ENCODE measurements around the gene FBXO5.
A peak's percentile ranks its signal among the peaks of the same experiment; 100 is the strongest.
"Not testable (repeated sequence)": the region's sequence is repeated elsewhere in the genome, so short reads cannot be mapped to it uniquely, and the experiment has no call there.

Gene FBXO5

DNA sequence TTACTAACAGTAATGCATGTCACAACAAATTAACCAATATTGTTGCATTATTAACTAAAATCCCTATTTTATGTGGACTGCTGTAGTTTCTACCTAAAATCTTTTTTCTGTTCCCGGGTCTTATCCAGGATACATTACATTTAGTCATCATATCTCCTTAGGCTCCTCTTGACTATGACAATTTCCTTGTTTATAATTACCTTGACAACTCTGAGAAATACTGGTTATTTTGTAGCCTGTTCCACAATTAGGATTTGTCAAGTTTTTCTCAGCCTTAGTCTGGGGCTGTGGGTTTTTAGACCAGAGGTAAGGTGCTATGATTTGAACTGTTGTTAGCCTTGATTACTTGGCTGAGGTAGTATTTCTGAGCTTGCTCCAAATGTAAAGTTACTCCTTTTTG, 3.7 kb downstream of the FBXO5 start:
- no peaks in the 10 kb centered on the region for H3K27me3 Mint-ChIP-seq
- peaks cover 4% of the 10 kb centered on the region for H3K9me3 Mint-ChIP-seq (ENCODE audit: low read depth)
- no peak overlapping the region for H3K27ac Mint-ChIP-seq
- no peak overlapping the region for H3K4me3 Mint-ChIP-seq
- peaks cover 49% of the 10 kb centered on the region for H3K4me1 Mint-ChIP-seq (ENCODE audit: low read depth)
- peaks cover 9% of the 10 kb centered on the region for H3K36me3 Mint-ChIP-seq

DNA sequence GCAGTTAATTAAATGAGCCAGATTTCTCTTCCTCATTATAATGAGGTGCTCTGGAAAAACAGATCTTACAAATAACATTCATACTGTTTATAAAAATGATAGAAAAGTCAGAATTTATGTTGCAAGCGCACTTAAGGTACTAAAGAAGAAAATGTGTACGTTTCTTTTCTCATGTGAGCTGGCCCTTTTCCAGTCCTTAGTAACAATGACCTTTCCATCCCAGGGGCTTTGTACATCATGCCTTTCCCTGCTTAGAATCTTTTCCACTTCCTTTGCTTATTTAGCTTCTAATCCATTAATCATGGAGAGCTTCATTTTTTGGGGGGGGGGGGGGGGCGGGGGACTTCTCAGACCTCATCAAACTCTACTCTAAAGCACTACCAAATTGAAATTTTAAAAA, 4.8 kb downstream of the FBXO5 start:
- H3K36me3 Mint-ChIP-seq, result peaks cover 16% of the 10 kb centered on the region
- H3K27me3 Mint-ChIP-seq, result no peaks in the 10 kb centered on the region
- H3K27ac Mint-ChIP-seq, result no peak overlapping the region
- H3K9me3 Mint-ChIP-seq (ENCODE audit: low read depth), result peaks cover 4% of the 10 kb centered on the region
- H3K4me1 Mint-ChIP-seq (ENCODE audit: low read depth), result peaks cover 49% of the 10 kb centered on the region
- no peak overlapping the region for H3K4me3 Mint-ChIP-seq

DNA sequence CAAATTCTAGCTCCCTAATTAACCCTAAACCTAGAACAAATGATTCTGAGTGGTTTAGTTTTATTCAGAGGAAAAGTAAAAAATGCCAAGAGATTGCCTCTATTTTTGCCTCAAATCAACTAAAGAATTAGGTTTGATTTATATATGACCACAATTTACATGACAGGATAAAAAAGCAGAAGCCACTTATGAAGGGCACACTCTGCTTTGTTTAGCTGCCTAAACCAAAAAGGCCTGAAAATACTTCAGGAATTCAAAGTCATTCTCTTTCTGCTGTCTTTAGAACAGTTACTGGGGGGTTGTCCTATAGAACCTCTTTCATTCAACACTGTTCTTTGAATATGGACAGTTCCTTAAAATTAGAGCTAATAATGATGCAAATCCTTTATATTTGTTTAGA, 5.3 kb downstream of the FBXO5 start:
- H3K9me3 Mint-ChIP-seq (ENCODE audit: low read depth), result peaks cover 4% of the 10 kb centered on the region
- no peak overlapping the region for H3K27ac Mint-ChIP-seq
- H3K4me1 Mint-ChIP-seq (ENCODE audit: low read depth), result peaks cover 51% of the 10 kb centered on the region
- peaks cover 16% of the 10 kb centered on the region for H3K36me3 Mint-ChIP-seq
- H3K27me3 Mint-ChIP-seq, result no peaks in the 10 kb centered on the region
- no peak overlapping the region for H3K4me3 Mint-ChIP-seq

DNA sequence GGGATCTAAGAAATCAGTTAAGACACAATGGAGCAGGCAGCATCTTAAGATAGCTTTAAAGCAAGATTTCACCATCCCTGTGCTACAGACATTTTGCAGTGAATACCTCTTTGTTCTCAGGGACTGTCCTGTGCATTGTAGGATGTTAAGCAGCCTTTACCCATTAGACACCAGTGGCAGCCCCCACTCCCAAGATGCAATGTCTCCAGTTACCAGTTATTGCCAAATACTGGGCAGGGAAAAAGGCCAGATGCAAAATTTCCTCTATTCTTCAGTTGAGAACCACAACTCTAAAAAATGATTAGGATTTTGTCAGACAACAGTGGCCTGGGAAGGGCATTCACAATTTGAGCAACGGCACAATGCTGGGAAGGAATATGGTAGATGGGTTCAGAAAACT, 6.1 kb downstream of the FBXO5 start:
- no peaks in the 10 kb centered on the region for H3K27me3 Mint-ChIP-seq
- H3K36me3 Mint-ChIP-seq, result peaks cover 16% of the 10 kb centered on the region
- peaks cover 4% of the 10 kb centered on the region for H3K9me3 Mint-ChIP-seq (ENCODE audit: low read depth)
- no peak overlapping the region for H3K27ac Mint-ChIP-seq
- H3K4me3 Mint-ChIP-seq, result no peak overlapping the region
- peaks cover 48% of the 10 kb centered on the region for H3K4me1 Mint-ChIP-seq (ENCODE audit: low read depth)

DNA sequence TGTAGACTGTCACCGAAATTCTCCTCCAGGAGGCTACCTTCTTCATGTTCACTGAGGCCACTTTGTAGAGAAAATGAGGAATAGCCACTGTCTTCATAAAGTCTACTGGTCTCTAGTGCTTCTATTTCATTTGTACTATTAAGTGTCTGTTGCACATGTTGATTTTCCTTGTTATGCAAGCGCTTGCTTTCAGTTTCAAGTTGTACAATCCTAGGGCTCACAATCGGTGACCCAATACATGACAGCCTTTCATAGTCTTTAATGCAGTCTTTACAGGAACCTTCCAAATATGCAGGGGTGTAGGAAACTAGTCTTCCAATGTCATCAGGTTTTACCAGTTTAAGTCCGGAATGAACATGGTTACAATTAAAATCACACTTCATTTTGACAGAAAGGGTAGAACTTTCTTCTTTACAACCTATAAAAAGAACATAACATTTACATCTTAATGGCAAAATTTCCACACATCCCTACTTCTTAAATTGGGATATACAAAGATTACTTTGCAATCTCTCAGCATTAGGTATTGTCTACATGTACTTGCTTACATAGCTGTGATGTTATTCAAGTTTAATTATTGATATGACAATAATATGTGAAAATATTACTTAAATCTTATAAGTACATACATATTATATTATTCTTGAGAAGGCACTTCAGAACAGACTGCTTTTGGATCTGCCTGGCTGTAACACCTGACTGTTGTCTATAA, 7.5 kb downstream of the FBXO5 start:
- peaks cover 36% of the 10 kb centered on the region for H3K4me1 Mint-ChIP-seq (ENCODE audit: low read depth)
- peak overlapping the region; percentile 28 for H3K4me3 Mint-ChIP-seq
- H3K36me3 Mint-ChIP-seq, result peaks cover 22% of the 10 kb centered on the region
- no peak overlapping the region for H3K27ac Mint-ChIP-seq
- no peaks in the 10 kb centered on the region for H3K27me3 Mint-ChIP-seq
- peaks cover 4% of the 10 kb centered on the region for H3K9me3 Mint-ChIP-seq (ENCODE audit: low read depth)

DNA sequence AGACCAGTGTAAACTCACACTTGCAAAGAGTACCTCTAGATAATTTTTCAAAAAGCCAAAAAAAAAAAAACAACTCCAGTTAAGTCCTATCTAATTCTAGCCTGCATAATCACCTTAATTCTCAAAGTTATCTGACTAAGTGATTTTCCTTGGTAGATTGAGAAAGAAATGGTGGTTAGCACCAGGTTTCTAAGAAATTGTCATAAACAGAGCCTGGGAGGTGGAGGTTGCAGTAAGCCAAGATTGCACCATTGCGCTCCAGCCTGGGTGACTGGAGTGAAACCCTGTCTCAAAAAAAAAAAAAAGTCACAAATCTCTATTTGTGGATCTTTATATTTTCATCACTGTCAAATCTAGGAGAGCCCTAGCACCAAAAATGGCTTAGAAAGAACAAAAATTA, 8.9 kb downstream of the FBXO5 start:
- H3K4me3 Mint-ChIP-seq, result no peak overlapping the region
- no peak overlapping the region for H3K27ac Mint-ChIP-seq
- peaks cover 4% of the 10 kb centered on the region for H3K9me3 Mint-ChIP-seq (ENCODE audit: low read depth)
- peaks cover 35% of the 10 kb centered on the region for H3K36me3 Mint-ChIP-seq
- H3K27me3 Mint-ChIP-seq, result no peaks in the 10 kb centered on the region
- peaks cover 29% of the 10 kb centered on the region for H3K4me1 Mint-ChIP-seq (ENCODE audit: low read depth)

DNA sequence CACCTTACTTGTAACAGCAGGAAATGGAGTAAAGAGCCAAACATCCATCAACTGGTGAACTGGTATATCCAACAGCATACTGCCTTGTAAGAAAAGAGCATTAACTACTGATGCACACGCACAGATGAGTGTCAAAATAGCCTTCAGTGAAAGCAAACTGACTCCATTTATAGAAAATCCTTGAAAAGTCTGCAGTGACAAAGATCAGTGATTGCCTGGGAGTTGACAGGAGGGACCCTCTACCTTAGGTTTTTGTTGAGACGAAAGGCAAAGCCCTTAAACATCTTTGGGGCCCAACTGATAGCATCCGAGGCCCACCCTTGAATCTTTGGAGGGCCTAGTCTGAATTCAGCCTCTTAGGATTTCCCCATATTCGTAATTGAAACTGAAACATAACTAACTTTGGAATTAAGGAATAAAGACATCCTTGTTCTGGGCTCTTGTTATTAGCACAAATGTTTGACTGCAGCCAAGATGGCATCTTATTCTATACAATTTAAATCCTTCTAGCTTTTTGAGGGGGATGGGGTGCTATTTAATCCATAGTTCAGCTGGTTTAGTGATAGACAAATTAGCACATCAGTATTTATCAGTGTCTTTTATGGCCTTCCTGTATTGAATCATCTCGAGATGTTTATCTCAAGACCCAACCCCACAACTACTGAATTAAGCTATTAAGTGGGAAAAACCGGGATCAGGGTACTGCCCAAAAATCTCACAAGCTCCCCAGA, 13.0 kb downstream of the FBXO5 start:
- Mint-ChIP-seq H3K9me3 (ENCODE audit: low read depth) (peaks cover 14% of the 10 kb centered on the region), H3K27ac (no peak overlapping the region), H3K27me3 (no peaks in the 10 kb centered on the region), H3K36me3 (peaks cover 30% of the 10 kb centered on the region), H3K4me1 (ENCODE audit: low read depth) (peaks cover 8% of the 10 kb centered on the region), H3K4me3 (no peak overlapping the region)

DNA sequence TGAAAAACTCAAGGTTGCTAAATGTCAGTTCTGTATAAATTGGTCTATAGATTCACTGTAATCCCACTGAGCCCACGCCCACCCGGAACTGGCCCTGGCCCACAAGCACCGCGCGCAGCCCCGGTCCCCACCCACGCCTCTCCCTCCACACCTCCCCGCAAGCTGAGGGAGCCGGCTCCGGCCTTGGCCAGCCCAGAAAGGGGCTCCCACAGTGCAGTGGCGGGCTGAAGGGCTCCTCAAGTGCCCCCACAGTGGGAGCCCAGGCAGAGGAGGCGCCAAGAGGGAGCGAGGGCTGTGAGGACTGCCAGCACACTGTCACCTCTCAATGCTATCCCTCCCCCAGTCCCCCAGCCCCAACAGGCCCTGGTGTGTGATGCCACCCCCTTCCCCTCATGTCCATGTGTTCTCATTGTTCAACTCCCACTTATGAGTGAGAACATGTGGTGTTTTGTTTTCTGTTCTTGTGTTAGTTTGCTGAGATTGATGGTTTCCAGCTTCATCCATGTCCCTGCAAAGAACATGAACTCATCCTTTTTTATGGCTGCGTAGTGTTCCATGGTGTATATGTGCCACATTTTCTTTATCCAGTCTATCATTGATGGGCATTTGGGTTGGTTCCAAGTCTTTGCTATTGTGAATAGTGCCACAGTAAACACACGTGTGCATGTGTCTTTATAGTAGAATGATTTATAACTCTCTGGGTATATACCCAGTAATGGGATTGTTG, 16.5 kb downstream of the FBXO5 start:
- Mint-ChIP-seq H3K9me3 (ENCODE audit: low read depth) (peaks cover 17% of the 10 kb centered on the region), H3K36me3 (peaks cover 21% of the 10 kb centered on the region)
- not testable (repeated sequence) for H3K27ac Mint-ChIP-seq; H3K4me1 Mint-ChIP-seq (ENCODE audit: low read depth); H3K4me3 Mint-ChIP-seq; H3K27me3 Mint-ChIP-seq

DNA sequence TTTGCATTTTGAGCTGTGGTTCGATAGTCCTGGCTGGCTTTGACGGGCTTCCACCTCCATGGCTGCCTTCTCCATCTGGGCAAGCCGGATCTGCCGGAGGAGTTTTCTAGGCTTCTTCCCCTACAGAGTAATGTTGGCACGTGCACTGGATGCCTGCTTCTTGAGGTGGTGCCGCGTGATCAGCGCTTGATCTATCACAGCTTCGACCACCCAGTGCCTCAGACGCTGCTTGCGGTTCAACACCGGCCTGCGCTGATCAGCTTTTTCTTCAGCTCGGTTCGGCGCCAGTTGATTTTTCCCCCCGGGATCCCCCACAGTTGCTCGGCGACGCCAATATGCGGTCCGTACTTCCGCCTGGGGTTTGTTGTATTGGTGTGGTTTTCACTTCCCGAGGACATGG, 23.5 kb downstream of the FBXO5 start:
- Mint-ChIP-seq H3K27ac (no peak overlapping the region), H3K4me1 (ENCODE audit: low read depth) (no peaks in the 10 kb centered on the region), H3K4me3 (no peak overlapping the region), H3K9me3 (ENCODE audit: low read depth) (peaks cover 4% of the 10 kb centered on the region), H3K27me3 (peaks cover 5% of the 10 kb centered on the region), H3K36me3 (no peaks in the 10 kb centered on the region)

DNA sequence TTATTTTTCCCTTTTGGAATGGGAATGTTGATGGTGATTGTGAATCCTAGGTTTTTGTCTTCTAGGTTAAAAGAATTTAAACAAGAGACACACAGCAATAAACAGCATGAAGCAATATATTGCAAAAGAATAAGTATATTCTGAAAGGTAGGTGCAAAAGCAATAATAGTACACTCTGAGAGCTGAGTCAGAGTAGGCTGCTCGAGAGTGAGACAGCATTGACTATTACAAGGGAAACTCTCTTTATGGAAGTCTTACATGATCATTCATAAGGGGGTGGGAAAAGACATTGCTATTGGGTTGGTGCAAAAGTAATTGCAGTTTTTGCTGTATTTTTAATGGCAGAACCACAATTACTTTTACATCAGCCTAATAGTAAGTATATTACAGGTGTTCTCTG, 25.0 kb downstream of the FBXO5 start:
- H3K4me1 Mint-ChIP-seq (ENCODE audit: low read depth), result no peaks in the 10 kb centered on the region
- no peak overlapping the region for H3K27ac Mint-ChIP-seq
- peaks cover 8% of the 10 kb centered on the region for H3K27me3 Mint-ChIP-seq
- no peak overlapping the region for H3K4me3 Mint-ChIP-seq
- no peaks in the 10 kb centered on the region for H3K9me3 Mint-ChIP-seq (ENCODE audit: low read depth)
- H3K36me3 Mint-ChIP-seq, result no peaks in the 10 kb centered on the region

DNA sequence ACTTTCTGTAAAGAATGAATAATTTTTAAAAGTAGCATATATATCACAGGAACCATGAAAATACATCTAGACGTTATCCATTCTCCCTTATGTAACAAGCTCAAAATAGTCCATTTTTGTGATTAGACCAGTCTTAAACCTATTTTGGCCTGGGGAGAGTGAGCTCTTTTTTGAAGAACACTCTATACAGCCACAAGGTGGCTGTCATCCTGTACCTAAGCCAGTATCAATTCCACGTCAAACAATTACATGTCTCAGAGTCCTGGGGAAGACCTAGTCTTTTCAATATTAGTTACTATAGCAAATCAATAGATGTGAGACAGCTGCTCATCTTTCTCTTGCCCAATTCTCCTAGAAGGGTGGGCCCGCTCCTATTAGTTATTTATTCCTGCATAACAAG, 28.4 kb downstream of the FBXO5 start:
- Mint-ChIP-seq H3K4me1 (ENCODE audit: low read depth) (no peaks in the 10 kb centered on the region), H3K9me3 (ENCODE audit: low read depth) (no peaks in the 10 kb centered on the region), H3K36me3 (no peaks in the 10 kb centered on the region), H3K27ac (no peak overlapping the region), H3K4me3 (no peak overlapping the region), H3K27me3 (peaks cover 12% of the 10 kb centered on the region)

DNA sequence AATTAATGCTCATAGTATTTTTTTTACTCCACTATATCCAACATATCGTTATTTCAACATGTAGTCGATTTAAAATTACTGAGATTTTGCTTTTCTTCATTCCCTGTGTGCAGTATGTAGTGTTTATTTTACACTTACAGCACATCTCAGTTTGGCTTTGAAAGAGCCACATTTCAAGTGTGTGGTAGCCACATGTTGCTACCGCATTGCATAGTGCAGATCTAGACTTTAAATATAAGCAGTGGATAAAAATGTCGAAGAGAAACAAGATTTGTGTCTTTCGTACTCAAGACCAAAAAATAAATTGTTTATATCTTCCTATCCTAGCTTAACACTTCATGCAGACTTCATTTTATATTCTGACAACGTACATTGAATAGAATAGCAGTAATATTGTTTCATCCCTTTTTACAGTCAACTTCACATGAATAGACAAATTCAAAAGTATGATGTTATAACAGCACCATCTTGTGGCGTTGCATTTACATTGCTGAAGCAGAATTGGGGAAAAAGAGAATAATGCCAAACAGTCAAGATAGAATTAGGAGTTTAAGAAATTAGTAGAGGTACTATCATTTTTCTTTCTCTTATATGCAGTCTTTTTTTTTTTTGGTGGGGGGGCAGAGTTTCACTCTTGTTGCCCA, 29.9 kb downstream of the FBXO5 start:
- peaks cover 15% of the 10 kb centered on the region for H3K27me3 Mint-ChIP-seq
- no peaks in the 10 kb centered on the region for H3K36me3 Mint-ChIP-seq

DNA sequence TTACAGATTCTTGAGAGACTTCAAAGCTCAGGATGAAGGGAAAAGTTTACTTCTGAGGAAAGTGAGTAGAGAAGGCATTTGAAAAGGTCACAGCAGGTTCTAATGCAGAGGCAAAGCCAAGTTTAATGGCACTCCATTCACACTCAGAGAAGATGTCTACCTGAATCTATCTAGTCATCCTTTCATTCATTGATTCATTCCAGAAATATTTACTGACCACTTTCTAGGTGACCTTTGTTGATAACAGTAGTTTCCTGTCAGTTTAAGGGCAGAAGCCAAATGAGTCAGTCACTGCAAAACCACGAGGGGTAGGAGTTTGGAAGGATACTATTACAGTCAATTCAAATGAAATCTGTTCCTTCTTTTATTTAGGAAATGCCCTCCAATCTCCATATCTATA, 30.8 kb downstream of the FBXO5 start:
- Mint-ChIP-seq H3K4me3 (no peak overlapping the region), H3K27ac (no peak overlapping the region), H3K27me3 (peaks cover 17% of the 10 kb centered on the region), H3K9me3 (ENCODE audit: low read depth) (no peaks in the 10 kb centered on the region), H3K36me3 (no peaks in the 10 kb centered on the region), H3K4me1 (ENCODE audit: low read depth) (peaks cover 11% of the 10 kb centered on the region)

More for the DNA sequence above, 29.9 kb downstream of the FBXO5 start:
- Mint-ChIP-seq H3K4me1 (ENCODE audit: low read depth) (peaks cover 7% of the 10 kb centered on the region), H3K4me3 (no peak overlapping the region), H3K9me3 (ENCODE audit: low read depth) (no peaks in the 10 kb centered on the region), H3K27ac (no peak overlapping the region)

DNA sequence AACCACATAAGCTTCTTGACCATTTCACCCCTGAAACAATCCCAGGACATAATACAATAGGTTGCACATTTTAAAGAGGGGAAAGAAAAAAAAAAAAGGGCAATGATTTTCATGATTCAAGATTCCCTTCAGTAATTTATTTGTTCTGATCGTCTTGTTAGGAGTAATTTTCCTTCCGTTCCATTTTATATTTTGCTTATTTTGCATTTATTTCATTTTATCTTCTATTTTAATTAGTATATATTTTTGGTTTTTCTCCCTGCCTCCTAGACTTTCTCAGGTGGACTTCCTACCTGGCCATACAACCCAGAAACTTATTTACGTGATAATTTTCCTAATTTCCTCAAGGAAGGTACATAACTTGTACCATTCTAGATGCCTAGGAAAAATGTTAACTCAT, 32.6 kb downstream of the FBXO5 start:
- no peak overlapping the region for H3K27ac Mint-ChIP-seq
- peaks cover 11% of the 10 kb centered on the region for H3K4me1 Mint-ChIP-seq (ENCODE audit: low read depth)
- H3K4me3 Mint-ChIP-seq, result no peak overlapping the region
- H3K36me3 Mint-ChIP-seq, result no peaks in the 10 kb centered on the region
- H3K27me3 Mint-ChIP-seq, result peaks cover 19% of the 10 kb centered on the region
- H3K9me3 Mint-ChIP-seq (ENCODE audit: low read depth), result no peaks in the 10 kb centered on the region
